Natural killer cell treated with Interleukin-12 subunit alpha and Interleukin-12 subunit beta and Interleukin-15 and Interleukin-18, amount 100 ng/mL, for 72 hours (primary cell): Measurements from ENCODE around the gene NSUN2. TPM values are rescaled to one million over a fixed set of nuclear protein-coding genes. Genes with fewer than 3 reads are reported as not detected.

ENCODE experiments used
- ATAC-seq, 2 donors: fragments of 150-1000 bp; cut with Tn5 transposase in 1 of 2; sonication (Bioruptor Pico), chemical (Tn5 transposase) in 1 of 2; 2 replicates each; pipeline ENCODE4 v1.10.0; 2021
- DNase-seq: peaks from one replicate; pipeline ENCODE4 v3.0.0; 2022; ENCODE audit warnings: low spot score
- H3K27ac Mint-ChIP-seq, 2 donors: 1 replicate in 1 of 2; 2 replicates in 1 of 2; pipeline ENCODE4 v1.8.0; 2022; ENCODE audit warnings: mixed read lengths in 2 of 2, mild to moderate bottlenecking in 1 of 2, moderate library complexity in 1 of 2
- H3K27me3 Mint-ChIP-seq, 2 donors: 1 replicate in 1 of 2; 2 replicates in 1 of 2; pipeline ENCODE4 v1.8.0; 2022; ENCODE audit warnings: mixed read lengths in 2 of 2
- H3K36me3 Mint-ChIP-seq: one replicate; pipeline ENCODE4 v1.8.0; 2022; ENCODE audit warnings: mixed read lengths
- H3K4me1 Mint-ChIP-seq, 2 donors: 1 replicate in 1 of 2; 2 replicates in 1 of 2; pipeline ENCODE4 v1.8.0; 2022; ENCODE audit warnings: low read depth in 2 of 2, mixed read lengths in 2 of 2, mild to moderate bottlenecking in 1 of 2
- H3K4me3 Mint-ChIP-seq: one replicate; pipeline ENCODE4 v1.8.0; 2022; ENCODE audit warnings: mixed read lengths
- H3K9me3 Mint-ChIP-seq: 2 replicates; pipeline ENCODE4 v1.8.0; 2022; ENCODE audit warnings: mixed read lengths
- total RNA-seq, 2 donors: library from RNA; stranded (reverse); gene quantifications; one replicate each; pipeline ENCODE4 v1.2.3, GENCODE V29; 2022

Gene NSUN2
- total RNA-seq, 2 donors from 2014 or later: 111 to 164 TPM

DNA sequence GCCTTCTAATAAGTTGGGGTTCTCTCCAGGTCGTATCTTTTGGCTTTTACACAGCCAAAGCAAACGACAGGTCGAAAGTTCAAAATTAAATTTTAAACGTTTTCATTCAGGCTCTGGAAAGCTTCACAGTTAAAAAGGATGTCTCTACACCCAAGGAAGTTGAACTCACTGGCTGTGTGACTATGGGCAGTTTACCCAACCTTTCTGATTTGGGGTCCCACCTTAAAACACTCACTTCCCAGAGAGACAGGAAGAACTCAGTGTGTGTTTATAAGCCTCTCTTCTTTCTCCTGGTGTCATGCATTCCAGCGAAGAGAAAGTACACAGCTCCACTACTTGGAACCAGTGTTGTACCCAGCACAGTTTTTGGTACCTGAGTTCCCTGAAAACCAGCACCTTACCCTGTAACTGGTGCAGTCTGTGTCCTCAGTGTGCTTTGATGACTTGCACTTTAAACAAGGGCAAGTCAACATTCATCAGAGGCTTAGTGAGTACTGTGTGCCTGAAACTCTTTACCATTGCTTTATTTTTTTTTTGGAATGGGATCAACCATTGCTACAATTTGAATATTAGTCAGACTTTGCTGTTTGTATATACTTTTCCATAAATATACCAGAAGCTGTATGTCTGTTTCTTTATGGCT is 2.1 kb upstream of the NSUN2 start:
- no peak for DNase-seq
- peaks cover 24 to 27% of the 10 kb centered on the region in 2 donors for H3K4me1 Mint-ChIP-seq
- H3K36me3 Mint-ChIP-seq: peaks cover 21% of the 10 kb centered on the region
- peak overlapping the region in 1 of 2 donors; percentile 46 for H3K27ac Mint-ChIP-seq
- no peak for ATAC-seq
- H3K4me3 Mint-ChIP-seq: peak overlapping the region; percentile 77
- H3K27me3 Mint-ChIP-seq: no peaks in the 10 kb centered on the region
- H3K9me3 Mint-ChIP-seq: no peaks in the 10 kb centered on the region

DNA sequence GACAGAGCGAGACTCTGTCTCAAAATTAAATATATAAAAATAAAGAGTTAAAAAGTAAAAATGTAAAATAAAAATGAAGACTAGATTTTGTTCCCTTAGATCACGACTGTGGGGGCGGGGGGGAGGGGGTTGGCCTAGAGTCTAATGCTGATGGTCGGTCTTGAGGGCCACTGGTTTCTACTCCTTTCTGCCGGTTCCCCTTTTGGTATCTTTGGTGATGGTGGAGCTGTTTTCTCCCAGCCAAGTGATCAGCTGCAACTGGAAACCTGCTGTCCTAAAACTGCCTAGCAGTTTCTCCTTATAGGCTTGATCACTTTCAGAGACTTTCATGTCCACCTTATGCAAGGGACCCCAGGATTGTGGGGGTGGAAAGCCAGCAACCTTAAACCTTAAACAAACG is 1.5 kb upstream of the NSUN2 start:
- Mint-ChIP-seq H3K9me3 (no peaks in the 10 kb centered on the region), H3K4me1 (peaks cover 28 to 33% of the 10 kb centered on the region in 2 donors), H3K36me3 (peaks cover 27% of the 10 kb centered on the region), H3K4me3 (peak overlapping the region; percentile 77), H3K27ac (peak overlapping the region; percentile 46 to 68), H3K27me3 (no peaks in the 10 kb centered on the region)
- ATAC-seq: no peak
- no peak for DNase-seq

DNA sequence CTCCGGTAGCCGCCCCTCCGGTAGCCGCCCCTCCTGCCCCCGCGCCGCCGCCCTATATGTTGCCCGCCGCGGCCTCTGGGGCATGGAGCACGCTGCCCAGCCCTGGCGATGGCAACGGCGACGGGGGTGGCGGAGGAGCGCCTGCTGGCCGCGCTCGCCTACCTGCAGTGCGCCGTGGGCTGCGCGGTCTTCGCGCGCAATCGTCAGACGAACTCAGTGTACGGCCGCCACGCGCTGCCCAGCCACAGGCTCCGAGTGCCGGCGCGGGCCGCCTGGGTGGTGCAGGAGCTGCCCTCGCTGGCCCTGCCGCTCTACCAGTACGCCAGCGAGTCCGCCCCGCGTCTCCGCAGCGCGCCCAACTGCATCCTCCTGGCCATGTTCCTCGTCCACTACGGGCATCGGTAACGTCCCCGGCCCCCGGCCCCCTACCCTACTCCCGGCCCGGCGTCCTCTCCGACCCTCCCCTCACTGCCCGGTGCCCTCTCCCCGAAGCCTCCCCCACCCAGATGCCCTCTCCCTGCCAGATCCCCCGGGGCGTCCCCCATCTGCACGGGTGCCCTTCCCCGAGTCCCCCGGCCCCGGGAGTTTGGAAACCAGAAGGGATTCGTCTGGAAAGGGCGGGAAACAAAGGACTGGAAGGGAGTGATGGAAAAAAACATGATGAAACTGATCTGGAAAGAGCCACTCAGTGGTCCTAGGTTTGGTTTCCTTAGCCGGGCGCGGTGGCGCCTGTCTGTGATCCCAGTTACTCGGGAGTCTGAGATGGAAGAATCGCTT is 813 bp upstream of the NSUN2 start:
- ATAC-seq: peak; percentile 64 to 76
- H3K4me1 Mint-ChIP-seq: peaks cover 28 to 34% of the 10 kb centered on the region in 2 donors
- peak overlapping the region; percentile 68 to 96 for H3K27ac Mint-ChIP-seq
- no peaks in the 10 kb centered on the region for H3K27me3 Mint-ChIP-seq
- H3K36me3 Mint-ChIP-seq: peaks cover 28% of the 10 kb centered on the region
- H3K9me3 Mint-ChIP-seq: no peaks in the 10 kb centered on the region
- no peak for DNase-seq
- peak overlapping the region; percentile 77 for H3K4me3 Mint-ChIP-seq

DNA sequence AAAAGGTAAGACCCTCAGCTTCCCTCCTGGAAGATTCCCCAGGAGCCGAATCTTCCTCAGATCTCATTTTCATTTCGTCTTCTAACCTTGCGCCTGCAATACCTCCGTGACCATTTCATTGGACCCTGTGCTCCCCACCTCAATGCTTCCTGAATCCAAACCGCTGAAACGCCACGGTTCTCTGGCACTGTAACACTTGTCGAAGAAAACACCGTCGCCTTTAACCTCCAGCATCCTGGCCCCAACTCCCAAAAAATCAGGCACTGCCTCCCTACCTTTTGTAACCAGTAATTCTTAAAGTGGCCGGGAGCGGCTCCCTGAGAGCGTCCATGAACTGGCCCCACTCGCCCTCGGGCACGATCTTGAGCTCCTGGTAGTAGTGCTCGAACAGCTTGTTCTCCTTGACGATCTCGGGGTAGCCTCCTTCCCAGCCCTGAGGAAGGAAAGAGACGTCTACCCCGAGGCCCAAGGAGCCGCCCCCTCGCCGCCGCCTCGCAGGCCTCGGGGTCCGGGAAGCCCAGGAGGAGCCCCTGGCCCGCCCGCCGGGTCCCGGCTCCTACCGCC is 438 bp downstream of the NSUN2 start:
- Mint-ChIP-seq H3K27me3 (no peaks in the 10 kb centered on the region), H3K36me3 (peaks cover 28% of the 10 kb centered on the region), H3K9me3 (no peaks in the 10 kb centered on the region), H3K4me1 (peaks cover 28 to 34% of the 10 kb centered on the region in 2 donors), H3K4me3 (peak overlapping the region; percentile 99), H3K27ac (peak overlapping the region; percentile 91 to 96)
- ATAC-seq (peak in 1 of 2 donors; percentile 41), DNase-seq (no peak)

DNA sequence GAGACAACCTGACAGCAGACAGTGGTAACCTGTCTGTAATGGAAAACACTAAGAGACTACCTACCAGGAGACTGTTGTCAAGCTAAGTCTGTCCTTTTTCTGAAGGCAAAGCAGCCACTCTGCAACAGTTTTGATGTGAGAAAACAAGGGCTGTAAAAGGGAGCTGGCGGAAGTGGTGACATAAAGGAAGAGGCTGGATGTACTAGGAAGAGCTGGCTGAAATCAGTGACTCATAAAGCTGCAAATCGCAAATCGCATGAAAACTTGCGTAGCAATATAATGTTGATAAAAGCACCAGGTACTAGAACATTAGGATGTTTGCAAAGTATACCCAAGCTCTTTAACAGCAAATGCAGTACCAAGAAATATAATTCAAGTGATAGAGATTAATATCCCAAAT is 1.4 kb downstream of the NSUN2 start:
- H3K27ac Mint-ChIP-seq: peak overlapping the region; percentile 91 to 96
- DNase-seq: no peak
- no peaks in the 10 kb centered on the region for H3K27me3 Mint-ChIP-seq
- H3K9me3 Mint-ChIP-seq: no peaks in the 10 kb centered on the region
- ATAC-seq: no peak
- peaks cover 28 to 32% of the 10 kb centered on the region in 2 donors for H3K4me1 Mint-ChIP-seq
- peaks cover 33% of the 10 kb centered on the region for H3K36me3 Mint-ChIP-seq
- peak overlapping the region; percentile 99 for H3K4me3 Mint-ChIP-seq

DNA sequence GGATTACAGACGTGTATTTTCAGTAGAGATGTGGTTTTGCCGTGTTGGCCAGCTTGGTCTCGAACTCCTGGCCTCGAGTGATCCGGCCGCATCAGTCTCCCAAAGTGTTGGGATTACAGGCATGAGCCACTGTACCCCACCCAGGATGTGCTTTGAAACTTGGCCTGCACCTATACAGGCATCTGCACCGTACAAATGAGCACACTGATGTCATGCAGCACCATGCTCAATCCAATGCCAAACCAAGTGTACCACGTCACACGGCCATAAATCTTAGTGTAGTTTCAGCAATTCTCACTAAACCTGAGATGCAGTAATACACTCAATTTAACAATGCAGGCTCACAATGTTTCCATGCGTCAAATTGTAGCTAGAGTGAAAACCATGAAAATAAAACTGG is 6.3 kb downstream of the NSUN2 start:
- no peak for ATAC-seq
- Mint-ChIP-seq H3K27ac (no peak overlapping the region), H3K4me1 (peaks cover 35 to 39% of the 10 kb centered on the region in 2 donors), H3K27me3 (no peaks in the 10 kb centered on the region), H3K9me3 (peaks cover 3% of the 10 kb centered on the region), H3K4me3 (no peak overlapping the region), H3K36me3 (peaks cover 65% of the 10 kb centered on the region)
- no peak for DNase-seq

DNA sequence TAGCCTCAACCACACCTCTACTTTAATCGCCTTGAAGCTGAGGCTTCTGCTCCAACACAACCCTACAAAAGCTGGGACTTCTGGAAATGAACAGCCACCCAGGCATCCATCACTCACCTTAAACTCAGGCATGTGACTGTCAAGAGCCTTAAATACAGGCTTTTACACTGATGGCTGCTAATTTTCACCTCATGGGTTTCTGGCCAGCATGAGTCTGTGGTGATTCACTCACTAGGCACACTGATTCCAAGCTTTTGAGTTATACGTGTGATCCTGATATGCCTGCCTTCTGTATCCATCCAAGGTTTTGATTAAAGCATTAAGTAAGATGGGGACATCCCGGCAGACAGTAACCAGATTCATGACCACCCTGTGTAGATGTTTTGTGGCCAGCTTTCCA is 8.9 kb downstream of the NSUN2 start:
- Mint-ChIP-seq H3K4me1 (peaks cover 17 to 19% of the 10 kb centered on the region in 2 donors), H3K36me3 (peaks cover 56% of the 10 kb centered on the region), H3K9me3 (peaks cover 3% of the 10 kb centered on the region), H3K27ac (no peak overlapping the region), H3K27me3 (no peaks in the 10 kb centered on the region), H3K4me3 (no peak overlapping the region)
- DNase-seq (no peak), ATAC-seq (no peak)

DNA sequence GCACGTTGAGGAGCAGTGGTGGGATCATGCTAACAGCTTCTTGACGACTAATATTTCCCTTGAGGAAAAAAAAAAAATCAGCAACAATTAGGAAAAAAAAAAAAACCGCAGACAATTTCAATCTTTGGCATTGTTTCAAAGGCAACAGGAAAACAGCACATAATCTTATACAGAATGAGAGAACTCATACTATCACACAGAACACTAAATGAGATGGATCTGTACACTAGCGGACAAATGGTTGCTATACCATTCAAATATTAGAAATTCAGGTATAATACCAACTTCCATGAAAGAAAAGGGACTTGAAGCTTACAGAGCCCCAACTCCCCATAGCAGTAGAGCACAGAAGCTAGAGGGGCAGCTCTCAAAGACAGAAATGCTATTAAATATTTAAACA is 9.6 kb downstream of the NSUN2 start:
- DNase-seq (no peak), ATAC-seq (no peak)
- Mint-ChIP-seq H3K27me3 (no peaks in the 10 kb centered on the region), H3K4me1 (peaks cover 17 to 22% of the 10 kb centered on the region in 2 donors), H3K27ac (no peak overlapping the region), H3K36me3 (peaks cover 62% of the 10 kb centered on the region), H3K9me3 (peaks cover 3% of the 10 kb centered on the region), H3K4me3 (no peak overlapping the region)

DNA sequence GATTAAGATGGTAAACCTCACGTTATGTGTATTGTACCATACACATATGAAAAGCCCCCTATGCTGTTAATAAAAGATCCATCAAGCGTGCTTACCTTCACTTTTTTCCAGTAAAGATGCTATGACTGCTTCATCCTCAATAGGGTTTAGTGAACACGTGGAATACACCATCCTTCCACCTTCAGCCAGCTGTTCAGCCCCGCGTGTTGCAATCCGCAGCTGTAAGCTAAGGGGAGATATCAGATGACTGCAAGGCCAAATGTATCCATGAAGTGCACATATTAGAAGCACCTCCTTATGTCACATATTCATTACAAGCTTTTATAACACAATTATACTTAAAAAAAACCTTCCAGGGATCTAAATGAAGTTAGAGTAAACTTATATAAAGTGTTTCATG is 16.2 kb downstream of the NSUN2 start:
- no peaks in the 10 kb centered on the region for H3K9me3 Mint-ChIP-seq
- H3K27ac Mint-ChIP-seq: no peak overlapping the region
- DNase-seq: no peak
- no peak for ATAC-seq
- no peak overlapping the region for H3K4me3 Mint-ChIP-seq
- H3K36me3 Mint-ChIP-seq: peaks cover 63% of the 10 kb centered on the region
- no peaks in the 10 kb centered on the region for H3K27me3 Mint-ChIP-seq
- H3K4me1 Mint-ChIP-seq: peaks cover 10 to 34% of the 10 kb centered on the region in 2 donors

DNA sequence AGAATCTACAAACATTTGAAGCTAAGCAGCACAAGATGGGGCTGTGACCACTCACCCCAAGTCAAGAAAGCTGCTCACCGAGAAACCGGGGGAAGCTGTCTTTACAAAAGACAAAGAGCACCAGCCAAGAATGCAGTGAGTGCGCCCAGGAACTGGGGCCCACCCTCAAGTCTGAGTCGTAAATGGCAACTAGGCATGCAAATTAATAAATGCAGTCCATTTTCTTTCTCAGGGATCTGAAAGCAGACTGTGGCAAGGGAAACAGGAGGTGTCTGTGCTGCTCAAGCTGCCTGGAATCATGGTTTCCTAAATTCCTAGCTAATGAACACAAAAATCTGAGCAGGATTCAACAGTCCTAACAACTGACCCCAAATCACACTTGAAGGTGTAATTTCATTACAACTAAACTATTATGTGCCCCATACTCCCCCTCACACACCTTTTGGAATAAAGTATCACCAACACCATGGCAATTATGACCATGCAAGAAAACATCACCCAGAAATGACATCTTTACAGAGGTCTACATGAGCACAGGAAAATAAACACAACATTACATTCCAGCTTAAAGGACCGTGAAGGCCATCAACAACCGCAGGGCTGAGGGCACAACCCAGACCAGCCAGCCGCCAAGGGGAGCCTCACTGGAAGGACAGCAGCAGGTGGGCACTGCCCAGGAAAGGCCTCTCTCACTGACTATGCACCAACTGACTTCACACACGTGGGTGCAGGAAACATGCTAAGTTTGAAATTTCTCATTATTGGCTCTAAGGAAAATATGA is 17.6 kb downstream of the NSUN2 start:
- H3K27me3 Mint-ChIP-seq: no peaks in the 10 kb centered on the region
- no peaks in the 10 kb centered on the region for H3K9me3 Mint-ChIP-seq
- ATAC-seq: no peak
- H3K4me1 Mint-ChIP-seq: peaks cover 10 to 34% of the 10 kb centered on the region in 2 donors
- peaks cover 57% of the 10 kb centered on the region for H3K36me3 Mint-ChIP-seq
- no peak for DNase-seq
- H3K4me3 Mint-ChIP-seq: no peak overlapping the region
- H3K27ac Mint-ChIP-seq: no peak overlapping the region

DNA sequence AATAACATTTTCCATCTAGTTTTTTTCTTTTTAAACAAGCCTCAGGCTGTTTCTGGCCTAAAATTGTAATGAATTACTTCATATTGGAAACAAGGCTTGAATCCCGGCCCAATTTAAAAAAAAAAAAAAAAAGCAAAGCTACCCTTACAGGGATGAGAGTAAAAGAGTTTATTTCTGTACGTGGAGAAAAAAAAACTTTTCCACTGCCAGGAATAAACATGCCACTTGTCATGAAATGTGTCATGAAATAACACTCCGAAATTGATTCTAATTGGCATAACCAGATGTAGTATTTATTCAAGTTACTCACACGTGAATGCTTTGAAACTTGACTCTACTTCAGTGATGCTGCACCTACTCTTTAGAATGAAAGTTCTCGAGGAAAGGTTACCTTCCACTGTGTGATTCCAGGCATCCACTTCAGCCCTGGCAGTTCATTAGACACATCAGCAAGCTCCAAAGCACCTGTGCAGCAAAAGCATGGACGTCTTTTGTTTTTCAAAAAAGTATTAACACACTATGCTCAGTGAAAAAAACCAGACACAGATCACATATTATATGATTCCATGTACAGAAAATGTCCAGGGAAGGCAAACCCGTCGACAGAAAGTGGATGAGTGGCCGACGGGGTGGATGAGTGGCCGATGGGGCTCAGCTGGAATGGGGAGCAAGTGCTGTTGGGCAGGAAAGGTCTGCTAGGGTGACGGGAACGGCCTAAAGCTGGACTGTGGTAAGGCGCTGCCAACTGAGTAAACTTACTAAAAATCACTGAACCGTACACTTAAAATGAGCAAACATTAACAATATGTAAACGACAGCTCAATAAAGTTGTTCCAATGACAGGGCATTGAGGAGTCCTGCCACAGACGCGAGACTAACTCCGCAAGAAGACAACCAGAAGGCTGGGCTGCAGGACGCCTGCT is 21.2 kb downstream of the NSUN2 start:
- Mint-ChIP-seq H3K36me3 (peaks cover 45% of the 10 kb centered on the region), H3K9me3 (no peaks in the 10 kb centered on the region), H3K4me3 (no peak overlapping the region), H3K27ac (no peak overlapping the region), H3K27me3 (no peaks in the 10 kb centered on the region), H3K4me1 (peaks cover 10 to 33% of the 10 kb centered on the region in 2 donors)
- DNase-seq (no peak), ATAC-seq (no peak)

DNA sequence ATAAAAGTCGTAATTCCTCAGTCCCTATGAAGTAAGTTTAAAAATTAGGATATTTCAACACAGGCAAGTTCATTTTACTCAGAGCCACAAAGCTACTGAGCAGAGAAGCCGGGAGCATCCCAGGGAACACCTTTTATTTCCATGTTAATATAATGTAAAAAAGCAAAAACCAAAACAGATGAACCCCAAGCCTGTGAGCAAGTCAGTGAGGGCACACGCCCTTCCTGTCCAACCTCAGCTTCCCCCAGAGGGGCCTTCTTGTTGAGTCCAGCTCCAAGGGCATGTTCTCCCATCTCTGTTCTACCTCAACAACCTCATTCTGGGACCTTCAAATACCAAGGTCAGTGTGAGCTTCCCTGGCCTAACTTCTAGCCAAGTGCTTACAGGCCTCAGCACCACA is 24.8 kb downstream of the NSUN2 start:
- DNase-seq (no peak), ATAC-seq (no peak)
- peaks cover 0 to 10% of the 10 kb centered on the region in 2 donors for H3K4me1 Mint-ChIP-seq
- no peak overlapping the region for H3K4me3 Mint-ChIP-seq
- no peak overlapping the region for H3K27ac Mint-ChIP-seq
- H3K27me3 Mint-ChIP-seq: no peaks in the 10 kb centered on the region
- no peaks in the 10 kb centered on the region for H3K9me3 Mint-ChIP-seq
- H3K36me3 Mint-ChIP-seq: peaks cover 35% of the 10 kb centered on the region

DNA sequence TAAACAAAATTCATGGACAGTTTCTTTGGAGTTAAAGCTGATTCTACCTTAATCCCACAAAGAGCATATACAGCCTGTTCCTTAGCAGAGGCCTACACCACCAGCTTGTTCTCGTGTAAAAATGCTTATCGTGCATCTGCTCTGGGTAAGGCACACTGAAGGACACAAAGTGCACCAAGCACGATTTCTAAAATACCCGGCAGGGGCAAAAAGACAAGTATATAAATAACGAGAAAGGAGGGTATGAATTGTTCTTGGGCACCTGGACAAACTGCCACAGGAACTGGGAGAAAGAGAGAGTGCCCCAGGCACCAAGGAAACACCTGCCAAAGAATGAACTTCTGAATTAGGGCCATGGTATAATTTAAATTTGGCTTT is 25.3 kb downstream of the NSUN2 start:
- H3K36me3 Mint-ChIP-seq: peaks cover 40% of the 10 kb centered on the region
- H3K4me1 Mint-ChIP-seq: peaks cover 0 to 10% of the 10 kb centered on the region in 2 donors
- H3K9me3 Mint-ChIP-seq: no peaks in the 10 kb centered on the region
- H3K27me3 Mint-ChIP-seq: no peaks in the 10 kb centered on the region
- no peak for ATAC-seq
- H3K4me3 Mint-ChIP-seq: no peak overlapping the region
- no peak for DNase-seq
- H3K27ac Mint-ChIP-seq: no peak overlapping the region
